ENCODE data around the gene TRA2B. TPM values are rescaled to one million over a fixed set of nuclear protein-coding genes. Genes with fewer than 3 reads are reported as not detected.

The TRA2B gene
- total and polyA plus RNA-seq, 2 of the 8 experiments (the other 6 are each of a cell fraction or from before 2014, with no cell fraction given): 206 to 274 TPM

GRCh38 chr3:185936814-185937688 is 763 bp downstream of the TRA2B start:
- peak overlapping the region; percentile 99 for H2BK5ac ChIP-seq (ENCODE audit: low read depth, low read length)
- H4K91ac ChIP-seq (replicated peaks; ENCODE audit: insufficient read length, low read length): peak overlapping the region; percentile 100
- H4K5ac ChIP-seq (ENCODE audit: insufficient read length, low read depth, low read length): peak overlapping the region; percentile 100
- peak overlapping the region; percentile 94; the same call in 1 of the 2 replicates for H2BK12ac ChIP-seq (ENCODE audit: low read depth, low read length)
- H4K20me1 ChIP-seq (replicated peaks in 1 of 2; ENCODE audit: control insufficient read depth in 1 of 2, insufficient read depth in 2 of 2, low read length in 2 of 2): peaks cover 23 to 40% of the 10 kb centered on the region in 2 experiments
- H3K4me3 ChIP-seq (ENCODE audit: extremely low read depth in 1 of 4, insufficient read depth in 2 of 4, low read depth in 3 of 4, low read length in 4 of 4): peak overlapping the region; percentile 83 to 100 (median 96)
- peak overlapping the region; percentile 79 for H2BK120ac ChIP-seq (replicated peaks; ENCODE audit: low read depth, low read length)
- WGBS, 2 experiments (ENCODE audit: extremely low coverage in 1 of 2, insufficient coverage in 1 of 2, insufficient read length in 1 of 2, insufficient replicate concordance in 2 of 2, low coverage in 1 of 2, low lambda C conversion rate in 2 of 2, missing lambda C conversion rate in 1 of 2): 1% methylated on average over 56 of the region's 56 CpGs; no CpG with 5 or more reads in 1 of the 2 experiments
- ChIA-PET POLR2A (ENCODE audit: partially characterized antibody) (interaction anchor here (0.7 to 3.9 kb wide), 57 partner anchors 9 to 847 kb away, joined by 3 to 171 read pairs (median 4); partner anchors contain the start of genes DNAJB11, EIF4A2, ETV5 and IGF2BP2), CTCF (ENCODE audit: partially characterized antibody) (interaction anchor here (0.7 to 1.4 kb wide), 2 partner anchors 10 to 30 kb away, joined by 3 read pairs; no protein-coding TSS in a partner anchor)
- peak overlapping the region; percentile 100 for H3K27ac ChIP-seq (ENCODE audit: low read depth, low read length)
- no peak overlapping the region for H2AFZ ChIP-seq (ENCODE audit: low read length)
- H3K18ac ChIP-seq (ENCODE audit: extremely low read depth, low read length): peak overlapping the region; percentile 100
- H3K56ac ChIP-seq (replicated peaks; ENCODE audit: insufficient read length, low read depth, low read length): peak overlapping the region; percentile 100
- peaks cover 0 to 5% (median 0%) of the 10 kb centered on the region in 4 experiments; a peak in 1 of 7 replicates for H3K4me1 ChIP-seq (replicated peaks in 1 of 4; ENCODE audit: control insufficient read depth in 3 of 4, insufficient read depth in 4 of 4, low read length in 3 of 4)
- H3K79me2 ChIP-seq (ENCODE audit: control insufficient read depth in 1 of 2, insufficient read depth in 2 of 2, low read length in 2 of 2): peaks cover 54 to 58% of the 10 kb centered on the region in 2 experiments
- H3K79me1 ChIP-seq (ENCODE audit: low read depth, low read length): no peaks in the 10 kb centered on the region
- peaks cover 0 to 6% (median 0%) of the 10 kb centered on the region in 4 experiments; a peak in 2 of 8 replicates for H3K36me3 ChIP-seq (ENCODE audit: control insufficient read depth in 2 of 4, insufficient read depth in 4 of 4, low read length in 3 of 4)
- H3K4ac ChIP-seq (replicated peaks; ENCODE audit: insufficient read length, low read depth, low read length): peak overlapping the region; percentile 100
- H3K9me3 ChIP-seq (ENCODE audit: insufficient read depth in 2 of 2, low read depth in 1 of 2, low read length in 1 of 2): no peaks in the 10 kb centered on the region; a peak in 1 of 4 replicates
- no peak overlapping the region for H2BK20ac ChIP-seq (ENCODE audit: low read length)
- H3K14ac ChIP-seq (ENCODE audit: insufficient read length): no peak overlapping the region
- no peak overlapping the region for H3K23ac ChIP-seq (ENCODE audit: insufficient read length)
- H2BK15ac ChIP-seq (ENCODE audit: low read length): no peak overlapping the region
- peak overlapping the region; percentile 81 to 87 for H3K4me2 ChIP-seq (ENCODE audit: insufficient read depth in 1 of 2, low read depth in 2 of 2, low read length in 2 of 2)
- peaks cover 12% of the 10 kb centered on the region; the same call in 1 of the 2 replicates for H3K23me2 ChIP-seq (ENCODE audit: low read depth, low read length)
- H4K8ac ChIP-seq (ENCODE audit: extremely low read depth, insufficient read depth, low read length): peak overlapping the region; percentile 100; the same call in 1 of the 2 replicates
- H3K9ac ChIP-seq (replicated peaks in 1 of 4; ENCODE audit: extremely low read depth in 1 of 4, low read depth in 3 of 4, low read length in 3 of 4): peak overlapping the region; percentile 97 to 100 (median 100)
- DNase-seq (ENCODE audit: low read depth in 1 of 2, low spot score in 2 of 2) (peak; percentile 61 to 87), FAIRE-seq (no peak)
- peak overlapping the region; percentile 58; the same call in 1 of the 2 replicates for H2AK5ac ChIP-seq (ENCODE audit: low read depth, low read length)
- H3K27me3 ChIP-seq (replicated peaks in 1 of 4; ENCODE audit: control insufficient read depth in 3 of 4, extremely low read depth in 1 of 4, insufficient read depth in 3 of 4, low read length in 3 of 4): no peaks in the 10 kb centered on the region
- no peak for TF ChIP-seq BCL11A (IDR thresholded peaks at IDR 0.05; ENCODE audit: low read depth in 2 of 2, low read length in 2 of 2)
- no peak for TF ChIP-seq POU5F1 (IDR thresholded peaks at IDR 0.05; ENCODE audit: low read depth, low read length)
- no peak for TF ChIP-seq CEBPB (IDR thresholded peaks at IDR 0.05; ENCODE audit: low read depth, low read length)
- TF ChIP-seq GTF2F1 (IDR thresholded peaks at IDR 0.05; ENCODE audit: borderline replicate concordance, low read depth, low read length): no peak
- TF ChIP-seq TAF1 (IDR thresholded peaks at IDR 0.05; ENCODE audit: low read depth, low read length): peak; percentile 87; the same call in 1 of the 2 replicates
- TF ChIP-seq EGR1 (IDR thresholded peaks at IDR 0.05; ENCODE audit: borderline replicate concordance, low read depth, low read length): peak; percentile 49; the same call in 1 of the 2 replicates
- peak; percentile 90 for TF ChIP-seq TEAD4 (IDR thresholded peaks at IDR 0.05; ENCODE audit: low read depth, low read length)
- no peak for TF ChIP-seq NANOG (IDR thresholded peaks at IDR 0.05; ENCODE audit: insufficient read depth, low read depth, low read length, poor library complexity, severe bottlenecking)
- TF ChIP-seq HDAC2 (IDR thresholded peaks at IDR 0.05; ENCODE audit: borderline replicate concordance in 1 of 2, low read depth in 2 of 2, low read length in 2 of 2): 0 out of 4 replicates have a peak, but pooled peaks of 1 of the 2 experiments have one; percentile 14
- no peak for TF ChIP-seq SP2 (IDR thresholded peaks at IDR 0.05; ENCODE audit: low read length)

All from H1 (cell line).